ENCODE measurements around the gene ZSWIM8.
"Not testable (repeated sequence)": the region's sequence is repeated elsewhere in the genome, so short reads cannot be mapped to it uniquely, and the experiment has no call there.

- TF ChIP-seq CTCF (conservative IDR thresholded peaks at IDR 0.05; ENCODE audit: low read depth in 2 of 2); POLR2AphosphoS5 (IDR thresholded peaks at IDR 0.05; ENCODE audit: low read depth); EZH2 (IDR thresholded peaks at IDR 0.05; ENCODE audit: low read depth, unreplicated experiment); ZNF331 (CRISPR knock-in tag; IDR thresholded peaks at IDR 0.05; ENCODE audit: low read depth); NANOG (IDR thresholded peaks at IDR 0.05; ENCODE audit: borderline replicate concordance); JUNB (IDR thresholded peaks at IDR 0.05; ENCODE audit: unreplicated experiment); CREB1 (CRISPR knock-in tag; IDR thresholded peaks at IDR 0.05; ENCODE audit: low read depth); EZH2phosphoT487 (IDR thresholded peaks at IDR 0.05; ENCODE audit: unreplicated experiment): not testable (repeated sequence)
- TF ChIP-seq, protein P1, sequence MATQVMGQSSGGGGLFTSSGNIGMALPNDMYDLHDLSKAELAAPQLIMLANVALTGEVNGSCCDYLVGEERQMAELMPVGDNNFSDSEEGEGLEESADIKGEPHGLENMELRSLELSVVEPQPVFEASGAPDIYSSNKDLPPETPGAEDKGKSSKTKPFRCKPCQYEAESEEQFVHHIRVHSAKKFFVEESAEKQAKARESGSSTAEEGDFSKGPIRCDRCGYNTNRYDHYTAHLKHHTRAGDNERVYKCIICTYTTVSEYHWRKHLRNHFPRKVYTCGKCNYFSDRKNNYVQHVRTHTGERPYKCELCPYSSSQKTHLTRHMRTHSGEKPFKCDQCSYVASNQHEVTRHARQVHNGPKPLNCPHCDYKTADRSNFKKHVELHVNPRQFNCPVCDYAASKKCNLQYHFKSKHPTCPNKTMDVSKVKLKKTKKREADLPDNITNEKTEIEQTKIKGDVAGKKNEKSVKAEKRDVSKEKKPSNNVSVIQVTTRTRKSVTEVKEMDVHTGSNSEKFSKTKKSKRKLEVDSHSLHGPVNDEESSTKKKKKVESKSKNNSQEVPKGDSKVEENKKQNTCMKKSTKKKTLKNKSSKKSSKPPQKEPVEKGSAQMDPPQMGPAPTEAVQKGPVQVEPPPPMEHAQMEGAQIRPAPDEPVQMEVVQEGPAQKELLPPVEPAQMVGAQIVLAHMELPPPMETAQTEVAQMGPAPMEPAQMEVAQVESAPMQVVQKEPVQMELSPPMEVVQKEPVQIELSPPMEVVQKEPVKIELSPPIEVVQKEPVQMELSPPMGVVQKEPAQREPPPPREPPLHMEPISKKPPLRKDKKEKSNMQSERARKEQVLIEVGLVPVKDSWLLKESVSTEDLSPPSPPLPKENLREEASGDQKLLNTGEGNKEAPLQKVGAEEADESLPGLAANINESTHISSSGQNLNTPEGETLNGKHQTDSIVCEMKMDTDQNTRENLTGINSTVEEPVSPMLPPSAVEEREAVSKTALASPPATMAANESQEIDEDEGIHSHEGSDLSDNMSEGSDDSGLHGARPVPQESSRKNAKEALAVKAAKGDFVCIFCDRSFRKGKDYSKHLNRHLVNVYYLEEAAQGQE (IDR thresholded peaks at IDR 0.05; ENCODE audit: unreplicated experiment): not testable (repeated sequence)
- TF ChIP-seq, protein P2, sequence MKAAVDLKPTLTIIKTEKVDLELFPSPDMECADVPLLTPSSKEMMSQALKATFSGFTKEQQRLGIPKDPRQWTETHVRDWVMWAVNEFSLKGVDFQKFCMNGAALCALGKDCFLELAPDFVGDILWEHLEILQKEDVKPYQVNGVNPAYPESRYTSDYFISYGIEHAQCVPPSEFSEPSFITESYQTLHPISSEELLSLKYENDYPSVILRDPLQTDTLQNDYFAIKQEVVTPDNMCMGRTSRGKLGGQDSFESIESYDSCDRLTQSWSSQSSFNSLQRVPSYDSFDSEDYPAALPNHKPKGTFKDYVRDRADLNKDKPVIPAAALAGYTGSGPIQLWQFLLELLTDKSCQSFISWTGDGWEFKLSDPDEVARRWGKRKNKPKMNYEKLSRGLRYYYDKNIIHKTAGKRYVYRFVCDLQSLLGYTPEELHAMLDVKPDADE (IDR thresholded peaks at IDR 0.05): not testable (repeated sequence)
Measured at GRCh38 chr10:73795491-73795890, 10.1 kb downstream of the ZSWIM8 start.

Measured in GM23338 (cell line).